ENCODE results near the gene IGSF23.

The IGSF23 gene

GRCh38 chr19:44596428-44597130, 16.8 kb upstream of the IGSF23 start:
- TF ChIP-seq CTCF (IDR thresholded peaks at IDR 0.05; ENCODE audit: extremely low read depth, insufficient read depth, missing control alignments) = no peak
- DNase-seq (ENCODE audit: low spot score) = no peak
- in situ Hi-C loops (cut with MboI; ENCODE audit: low pct_unique_long_range_greater_than_20kb, low sequenced_read_pairs, unreplicated experiment) = no loop called here

- TF ChIP-seq CTCF (IDR thresholded peaks at IDR 0.05; ENCODE audit: extremely low read depth, insufficient read depth, missing control alignments) = no peak
- no peak for DNase-seq (ENCODE audit: low spot score)
- in situ Hi-C loops (cut with MboI; ENCODE audit: low pct_unique_long_range_greater_than_20kb, low sequenced_read_pairs, unreplicated experiment) = no loop called here
Observed at GRCh38 chr19:44597131-44597491, 16.3 kb upstream of the IGSF23 start.

GRCh38 chr19:44598355-44598754, 15.0 kb upstream of the IGSF23 start:
- TF ChIP-seq CTCF (IDR thresholded peaks at IDR 0.05; ENCODE audit: extremely low read depth, insufficient read depth, missing control alignments) = no peak
- in situ Hi-C loops (cut with MboI; ENCODE audit: low pct_unique_long_range_greater_than_20kb, low sequenced_read_pairs, unreplicated experiment) = no loop called here
- DNase-seq (ENCODE audit: low spot score) = no peak

- DNase-seq (ENCODE audit: low spot score) = no peak
- in situ Hi-C loops (cut with MboI; ENCODE audit: low pct_unique_long_range_greater_than_20kb, low sequenced_read_pairs, unreplicated experiment) = no loop called here
Observed at GRCh38 chr19:44598880-44599279, 14.5 kb upstream of the IGSF23 start.

GRCh38 chr19:44600466-44600865, 12.9 kb upstream of the IGSF23 start:
- in situ Hi-C loops (cut with MboI; ENCODE audit: low pct_unique_long_range_greater_than_20kb, low sequenced_read_pairs, unreplicated experiment) = no loop called here
- no peak for TF ChIP-seq CTCF (IDR thresholded peaks at IDR 0.05; ENCODE audit: extremely low read depth, insufficient read depth, missing control alignments)
- no peak for DNase-seq (ENCODE audit: low spot score)

More at GRCh38 chr19:44598880-44599279, 14.5 kb upstream of the IGSF23 start:
- no peak for TF ChIP-seq CTCF (IDR thresholded peaks at IDR 0.05; ENCODE audit: extremely low read depth, insufficient read depth, missing control alignments)

- TF ChIP-seq CTCF (IDR thresholded peaks at IDR 0.05; ENCODE audit: extremely low read depth, insufficient read depth, missing control alignments) = no peak
- no peak for DNase-seq (ENCODE audit: low spot score)
- in situ Hi-C loops (cut with MboI; ENCODE audit: low pct_unique_long_range_greater_than_20kb, low sequenced_read_pairs, unreplicated experiment) = no loop called here
Observed at GRCh38 chr19:44602081-44602480, 11.3 kb upstream of the IGSF23 start.

All from GM13977 (cell line).